Choroid plexus epithelial cell (primary cell): ENCODE measurements around the gene DIAPH2.

Experiments used
- DNase-seq: peaks from one replicate; pipeline ENCODE4 v3.0.0-alpha.2; 2010; ENCODE audit warnings: low read depth
- H3K4me3 ChIP-seq: 2 replicates; pipeline ENCODE4 v1.5.1; 2011; ENCODE audit warnings: low read depth, mild to moderate bottlenecking, control low read depth, low read length, moderate library complexity
- TF ChIP-seq, protein P1 (sequence below): conservative IDR thresholded peaks from 2 replicates; pipeline ENCODE4 v1.5.1; 2011; ENCODE audit warnings: low read depth, mild to moderate bottlenecking, control low read depth, inconsistent platforms, low read length, moderate library complexity

DIAPH2 gene

DNA sequence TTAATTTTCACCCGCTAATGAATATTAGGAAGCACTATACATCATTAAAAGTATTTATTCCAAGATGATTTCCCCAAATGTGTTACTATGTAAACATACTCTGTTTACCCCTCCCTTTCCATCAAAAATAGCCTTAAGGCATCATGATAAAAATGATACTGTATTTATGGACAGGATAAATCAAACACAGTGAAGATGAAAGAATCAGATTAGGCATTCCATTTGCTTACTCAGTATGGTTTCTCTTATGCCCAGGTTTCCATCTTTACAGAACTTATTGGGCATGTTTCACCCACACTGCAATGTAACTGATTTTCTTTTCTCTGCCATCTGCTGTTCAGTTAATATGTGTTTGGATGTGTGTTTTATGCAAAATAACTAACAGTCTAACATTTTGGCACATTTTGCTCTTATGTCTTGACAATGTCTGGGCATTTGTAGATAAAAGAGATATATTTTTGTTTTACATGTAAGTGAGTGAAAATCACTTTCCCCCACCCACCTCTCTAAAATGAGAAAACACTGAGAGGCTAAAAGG, 644.3 kb downstream of the DIAPH2 start:
- TF ChIP-seq, protein P1, sequence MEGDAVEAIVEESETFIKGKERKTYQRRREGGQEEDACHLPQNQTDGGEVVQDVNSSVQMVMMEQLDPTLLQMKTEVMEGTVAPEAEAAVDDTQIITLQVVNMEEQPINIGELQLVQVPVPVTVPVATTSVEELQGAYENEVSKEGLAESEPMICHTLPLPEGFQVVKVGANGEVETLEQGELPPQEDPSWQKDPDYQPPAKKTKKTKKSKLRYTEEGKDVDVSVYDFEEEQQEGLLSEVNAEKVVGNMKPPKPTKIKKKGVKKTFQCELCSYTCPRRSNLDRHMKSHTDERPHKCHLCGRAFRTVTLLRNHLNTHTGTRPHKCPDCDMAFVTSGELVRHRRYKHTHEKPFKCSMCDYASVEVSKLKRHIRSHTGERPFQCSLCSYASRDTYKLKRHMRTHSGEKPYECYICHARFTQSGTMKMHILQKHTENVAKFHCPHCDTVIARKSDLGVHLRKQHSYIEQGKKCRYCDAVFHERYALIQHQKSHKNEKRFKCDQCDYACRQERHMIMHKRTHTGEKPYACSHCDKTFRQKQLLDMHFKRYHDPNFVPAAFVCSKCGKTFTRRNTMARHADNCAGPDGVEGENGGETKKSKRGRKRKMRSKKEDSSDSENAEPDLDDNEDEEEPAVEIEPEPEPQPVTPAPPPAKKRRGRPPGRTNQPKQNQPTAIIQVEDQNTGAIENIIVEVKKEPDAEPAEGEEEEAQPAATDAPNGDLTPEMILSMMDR: no peak
- no peak overlapping the region for H3K4me3 ChIP-seq
- no peak for DNase-seq

DNA sequence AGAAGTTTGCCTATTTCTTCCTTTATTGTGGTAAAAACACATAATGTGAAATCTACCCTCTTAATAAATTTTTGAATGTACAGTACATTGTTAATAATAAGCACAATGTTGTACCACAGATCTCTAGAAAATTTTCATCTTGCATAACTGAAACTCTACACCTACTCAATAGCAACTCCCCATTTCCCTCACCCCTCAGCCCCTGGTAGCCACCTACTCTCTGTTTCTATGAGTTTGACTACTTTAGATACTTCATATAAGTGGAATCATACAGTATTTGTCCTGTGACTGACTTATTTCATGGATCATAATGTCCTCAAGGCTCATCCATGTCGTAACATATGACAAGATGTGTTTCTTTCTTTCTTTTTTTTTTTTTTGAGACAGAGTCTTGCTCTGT, 645.5 kb downstream of the DIAPH2 start:
- peak; percentile 0 for DNase-seq
- TF ChIP-seq, protein P1: no peak
- H3K4me3 ChIP-seq: no peak overlapping the region

DNA sequence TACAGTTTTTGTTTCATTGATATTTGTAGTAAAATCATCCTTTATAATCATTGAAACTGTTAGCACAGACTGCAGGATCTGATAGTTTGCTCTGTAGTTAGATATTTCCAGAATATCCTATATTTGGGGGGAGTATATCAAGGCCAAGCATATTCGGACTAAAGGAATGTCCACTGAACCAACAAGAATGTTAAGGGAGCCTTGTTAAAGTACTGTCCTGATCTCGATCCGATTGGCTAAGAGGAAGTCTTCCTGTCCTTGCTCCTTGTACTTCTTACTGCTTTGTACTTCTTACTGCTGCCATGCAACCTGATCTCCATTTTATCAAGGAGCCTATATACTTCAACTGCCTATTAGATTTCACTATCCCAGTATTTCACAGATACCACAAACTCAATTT, 648.3 kb downstream of the DIAPH2 start:
- TF ChIP-seq, protein P1: no peak
- DNase-seq: peak; percentile 36
- no peak overlapping the region for H3K4me3 ChIP-seq

DNA sequence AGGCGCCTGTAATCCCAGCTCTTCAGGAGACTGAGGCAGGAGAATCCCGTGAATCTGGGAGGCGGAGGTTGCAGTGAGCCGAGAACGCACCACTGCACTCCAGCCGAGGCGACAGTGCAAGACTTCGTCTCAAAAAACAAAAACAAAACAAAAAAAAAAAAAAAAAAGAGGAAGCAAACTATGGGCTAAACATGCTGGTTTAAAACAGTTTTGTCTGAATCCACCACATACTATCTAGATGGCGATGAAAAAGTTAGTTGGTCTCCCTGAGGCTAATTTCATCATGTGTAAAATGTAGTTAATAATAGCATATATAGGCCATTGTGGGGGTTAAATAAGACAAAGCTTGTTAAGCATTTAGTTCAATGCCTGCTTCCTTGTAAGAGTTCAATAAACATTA, 650.2 kb downstream of the DIAPH2 start:
- DNase-seq: no peak
- TF ChIP-seq, protein P1: no peak
- H3K4me3 ChIP-seq: no peak overlapping the region

DNA sequence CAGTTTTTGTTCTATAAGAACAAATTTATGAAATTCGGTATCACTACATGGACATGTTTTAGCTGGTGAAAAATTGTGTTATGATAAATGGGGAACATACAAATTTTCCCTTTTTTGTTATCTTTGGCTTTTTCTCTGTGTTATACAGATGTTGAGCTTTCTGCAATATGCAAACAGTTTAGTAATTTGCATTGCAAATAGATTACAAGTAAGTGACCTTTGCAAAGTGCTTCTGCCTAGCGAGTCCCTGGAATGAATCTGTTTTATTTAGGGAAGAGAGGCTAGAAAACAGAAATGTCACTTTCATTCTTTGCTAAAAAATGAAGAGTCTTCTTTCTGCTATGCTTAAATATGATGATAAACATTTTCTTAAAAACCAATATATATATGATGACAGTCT, 660.1 kb downstream of the DIAPH2 start:
- no peak for DNase-seq
- TF ChIP-seq, protein P1: no peak
- H3K4me3 ChIP-seq: no peak overlapping the region

DNA sequence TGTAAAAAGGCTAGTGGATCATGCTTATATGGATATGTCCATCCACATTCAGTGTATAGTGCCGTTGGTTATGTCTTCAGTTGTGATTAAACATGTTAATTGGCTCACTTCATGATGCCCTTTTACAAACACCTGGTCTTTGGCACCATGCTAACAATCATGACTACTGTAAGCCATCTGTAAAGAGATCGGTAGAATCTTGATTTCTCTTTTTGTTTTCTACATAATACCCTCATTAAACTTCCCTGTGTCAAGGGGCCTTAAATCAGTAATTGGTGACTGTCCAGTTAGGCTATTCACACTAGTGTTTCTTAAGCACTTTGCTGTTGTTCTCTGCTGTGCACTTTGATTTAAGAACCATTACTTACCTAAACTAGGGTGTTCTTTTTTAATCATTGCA, 674.3 kb downstream of the DIAPH2 start:
- DNase-seq: no peak
- TF ChIP-seq, protein P1: no peak
- no peak overlapping the region for H3K4me3 ChIP-seq

DNA sequence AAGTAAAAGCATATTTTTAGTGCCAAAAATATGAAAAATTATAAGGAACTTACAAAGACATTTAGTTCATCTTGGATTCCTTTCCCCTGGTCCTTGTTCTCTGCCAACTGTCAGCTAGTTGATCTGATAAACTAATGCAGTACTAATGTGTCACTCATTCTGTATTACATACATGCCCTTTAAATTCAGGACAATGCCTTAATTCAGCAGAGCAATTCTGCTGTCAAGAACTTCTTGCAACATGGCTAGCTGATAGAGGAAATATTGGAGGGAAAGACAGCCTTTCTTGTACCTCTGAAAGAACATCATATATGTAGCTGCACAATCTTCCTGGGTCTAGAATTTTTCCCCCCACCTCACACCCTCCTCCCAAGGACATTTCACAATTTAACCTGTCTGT, 679.2 kb downstream of the DIAPH2 start:
- TF ChIP-seq, protein P1: no peak
- DNase-seq: no peak
- H3K4me3 ChIP-seq: no peak overlapping the region
